Glutamatergic neuron (in vitro differentiated cells): Measurements from ENCODE around the gene PRKCH. TPM values are rescaled to one million over a fixed set of nuclear protein-coding genes. Genes with fewer than 3 reads are reported as not detected.
"Not testable (repeated sequence)": the region's sequence is repeated elsewhere in the genome, so short reads cannot be mapped to it uniquely, and the experiment has no call there.

Experiments
- DNase-seq: peaks from one replicate; pipeline ENCODE4 v3.0.0; 2022
- H3K27ac Mint-ChIP-seq: one replicate; pipeline ENCODE4 v1.8.0; 2020; ENCODE audit warnings: mild to moderate bottlenecking, mixed read lengths, inconsistent platforms; ENCODE audit not compliant: unreplicated experiment
- H3K27me3 Mint-ChIP-seq: one replicate; pipeline ENCODE4 v1.8.0; 2020; ENCODE audit warnings: mild to moderate bottlenecking, moderate library complexity, mixed read lengths, inconsistent platforms; ENCODE audit not compliant: unreplicated experiment
- H3K36me3 Mint-ChIP-seq: one replicate; pipeline ENCODE4 v1.8.0; 2020; ENCODE audit warnings: mild to moderate bottlenecking, mixed read lengths, inconsistent platforms; ENCODE audit not compliant: unreplicated experiment
- H3K4me1 Mint-ChIP-seq: one replicate; pipeline ENCODE4 v1.8.0; 2020; ENCODE audit warnings: mild to moderate bottlenecking, low read depth, mixed read lengths, inconsistent platforms; ENCODE audit not compliant: unreplicated experiment
- H3K4me3 Mint-ChIP-seq: one replicate; pipeline ENCODE4 v1.8.0; 2020; ENCODE audit warnings: mild to moderate bottlenecking, mixed read lengths, inconsistent platforms; ENCODE audit not compliant: unreplicated experiment
- H3K9me3 Mint-ChIP-seq: one replicate; pipeline ENCODE4 v1.8.0; 2020; ENCODE audit warnings: mild to moderate bottlenecking, moderate library complexity, mixed read lengths, inconsistent platforms; ENCODE audit not compliant: unreplicated experiment
- CTCF ChIP-seq: fragments of 200-600 bp; sonication (generic); IDR thresholded peaks from one replicate; pipeline ENCODE4 v1.5.0; 2021; ENCODE audit not compliant: partially characterized antibody, unreplicated experiment
- total RNA-seq: library from RNA; stranded (reverse); fragmentation: NEBNext Ultra II Directional; extraction: Animal tissue kit (Norgen Biotek cat#: 25700); gene quantifications from one replicate; pipeline ENCODE4 v1.2.1, GENCODE V29; 2021; ENCODE audit not compliant: unreplicated experiment

Gene PRKCH
- total RNA-seq, 1 donor from 2014 or later: 0.54 TPM

GRCh38 chr14:61406198-61406597 is 84.8 kb downstream of the PRKCH start:
- H3K4me1 Mint-ChIP-seq: peaks cover 12% of the 10 kb centered on the region
- no peak overlapping the region for H3K27ac Mint-ChIP-seq
- H3K36me3 Mint-ChIP-seq: no peaks in the 10 kb centered on the region
- H3K4me3 Mint-ChIP-seq: no peak overlapping the region
- TF ChIP-seq CTCF: no peak
- H3K27me3 Mint-ChIP-seq: peaks cover 2% of the 10 kb centered on the region
- no peak for DNase-seq
- H3K9me3 Mint-ChIP-seq: peaks cover 2% of the 10 kb centered on the region

GRCh38 chr14:61406675-61407074 is 85.3 kb downstream of the PRKCH start:
- peaks cover 12% of the 10 kb centered on the region for H3K4me1 Mint-ChIP-seq
- no peak for DNase-seq
- H3K27me3 Mint-ChIP-seq: peaks cover 2% of the 10 kb centered on the region
- H3K4me3 Mint-ChIP-seq: no peak overlapping the region
- peaks cover 2% of the 10 kb centered on the region for H3K9me3 Mint-ChIP-seq
- no peak overlapping the region for H3K27ac Mint-ChIP-seq
- TF ChIP-seq CTCF: no peak
- no peaks in the 10 kb centered on the region for H3K36me3 Mint-ChIP-seq

- H3K4me1 Mint-ChIP-seq: peaks cover 12% of the 10 kb centered on the region
- no peaks in the 10 kb centered on the region for H3K36me3 Mint-ChIP-seq
- no peak for TF ChIP-seq CTCF
- H3K4me3 Mint-ChIP-seq: no peak overlapping the region
- DNase-seq: no peak
- peaks cover 2% of the 10 kb centered on the region for H3K9me3 Mint-ChIP-seq
- H3K27ac Mint-ChIP-seq: no peak overlapping the region
- H3K27me3 Mint-ChIP-seq: peaks cover 2% of the 10 kb centered on the region
Observed at GRCh38 chr14:61408498-61408897, 87.1 kb downstream of the PRKCH start.

- Mint-ChIP-seq H3K4me1 (peaks cover 12% of the 10 kb centered on the region), H3K27me3 (peaks cover 2% of the 10 kb centered on the region), H3K36me3 (no peaks in the 10 kb centered on the region), H3K9me3 (peaks cover 2% of the 10 kb centered on the region), H3K27ac (no peak overlapping the region), H3K4me3 (no peak overlapping the region)
- no peak for TF ChIP-seq CTCF
- DNase-seq: no peak
Observed at GRCh38 chr14:61409782-61410181, 88.4 kb downstream of the PRKCH start.

- H3K9me3 Mint-ChIP-seq, H3K4me1 Mint-ChIP-seq, H3K4me3 Mint-ChIP-seq, H3K36me3 Mint-ChIP-seq, H3K27me3 Mint-ChIP-seq, DNase-seq, H3K27ac Mint-ChIP-seq: not testable (repeated sequence)
Observed at GRCh38 chr14:61415934-61416333, 94.6 kb downstream of the PRKCH start.

GRCh38 chr14:61416591-61416990 is 95.2 kb downstream of the PRKCH start:
- TF ChIP-seq CTCF: no peak
- no peak overlapping the region for H3K4me3 Mint-ChIP-seq
- H3K27ac Mint-ChIP-seq: no peak overlapping the region
- no peaks in the 10 kb centered on the region for H3K27me3 Mint-ChIP-seq
- no peaks in the 10 kb centered on the region for H3K36me3 Mint-ChIP-seq
- DNase-seq: no peak
- H3K4me1 Mint-ChIP-seq: peaks cover 2% of the 10 kb centered on the region
- no peaks in the 10 kb centered on the region for H3K9me3 Mint-ChIP-seq
